ENCODE data around the gene EDEM2. TPM values are rescaled to one million over a fixed set of nuclear protein-coding genes. Genes with fewer than 3 reads are reported as not detected.

EDEM2 gene
- total and polyA plus RNA-seq, 2 of the 4 experiments (the other 2 are of a cell fraction): 19.0 to 27.4 TPM

- no peak overlapping the region for H3K27ac ChIP-seq (ENCODE audit: insufficient read depth, low read length)
- no peaks in the 10 kb centered on the region for H3K36me3 ChIP-seq (ENCODE audit: control insufficient read depth, insufficient read depth, low read length)
- no TSS peak for BruUV-seq (replicated peaks)
- peaks cover 4% of the 10 kb centered on the region for H3K9me1 ChIP-seq (ENCODE audit: insufficient read depth, low read length)
- H3K9ac ChIP-seq (ENCODE audit: low read depth, low read length): no peak overlapping the region
- no peaks in the 10 kb centered on the region for H3K9me3 ChIP-seq (ENCODE audit: control insufficient read depth, insufficient read depth, low read length)
- DNase-seq (no peak), ATAC-seq (ENCODE audit: low read depth) (no peak)
- H2AFZ ChIP-seq (replicated peaks; ENCODE audit: low read length, poor library complexity): no peak overlapping the region
- H3K56ac ChIP-seq (ENCODE audit: extremely low read depth, insufficient read depth, low read length): no peak overlapping the region
- no CpG with 5 or more reads among the region's 1 CpG for WGBS, 2 experiments (ENCODE audit: extremely low coverage in 2 of 2, insufficient read length in 1 of 2)
- H4K91ac ChIP-seq (ENCODE audit: insufficient read depth, low read depth, low read length): no peak overlapping the region
- ChIA-PET POLR2A (ENCODE audit: unreplicated experiment) (no interaction called here), CTCF (interaction anchor here (0.6 kb wide), 1 partner anchor 10 kb away, joined by 6 read pairs; no protein-coding TSS in a partner anchor)
- H3K14ac ChIP-seq (replicated peaks; ENCODE audit: low read depth, low read length): no peak overlapping the region
- in situ Hi-C loops (cut with MboI; ENCODE audit: low sequenced_read_pairs) (no loop called here), intact Hi-C loops (cut with micrococcal nuclease) (no loop called here), dilution Hi-C loops (cut with HindIII; ENCODE audit: low sequenced_read_pairs, unreplicated experiment) (no loop called here)
- H2BK20ac ChIP-seq (ENCODE audit: low read depth, low read length): no peak overlapping the region
- H3K79me1 ChIP-seq (ENCODE audit: low read depth in 1 of 2, low read length in 2 of 2): no peaks in the 10 kb centered on the region
- no peak overlapping the region for H4K5ac ChIP-seq (ENCODE audit: low read depth, low read length)
- no peak overlapping the region for H3K4me3 ChIP-seq (ENCODE audit: insufficient read depth, low read depth, low read length)
- H3K4ac ChIP-seq (ENCODE audit: low read depth, low read length): no peak overlapping the region
- TF ChIP-seq RAD21 (IDR thresholded peaks at IDR 0.05; ENCODE audit: low read length): no peak
- TF ChIP-seq MAZ (IDR thresholded peaks at IDR 0.05; ENCODE audit: borderline replicate concordance, low read depth, low read length): no peak
- no peak overlapping the region for H2BK15ac ChIP-seq (ENCODE audit: low read depth, low read length)
- H2BK5ac ChIP-seq (ENCODE audit: low read depth, low read length, poor library complexity, severe bottlenecking): no peak overlapping the region
- no peaks in the 10 kb centered on the region for H3K27me3 ChIP-seq (ENCODE audit: control insufficient read depth, insufficient read depth, low read length)
- no peak overlapping the region for H2AK5ac ChIP-seq (ENCODE audit: low read depth, low read length)
- no peak overlapping the region for H2BK120ac ChIP-seq (ENCODE audit: low read depth, low read length)
- no peak overlapping the region for H3K4me2 ChIP-seq (ENCODE audit: low read depth, low read length)
- H3K4me1 ChIP-seq (ENCODE audit: control insufficient read depth, insufficient read depth, low read length): peaks cover 7% of the 10 kb centered on the region
- no peak overlapping the region for H3K18ac ChIP-seq (ENCODE audit: low read depth, low read length)
- H4K20me1 ChIP-seq (ENCODE audit: insufficient read depth, low read length): no peaks in the 10 kb centered on the region
- no peak overlapping the region for H4K8ac ChIP-seq (ENCODE audit: low read depth in 2 of 2, low read length in 2 of 2)
- H3K23ac ChIP-seq (ENCODE audit: low read depth, low read length): no peak overlapping the region
- H2AK9ac ChIP-seq (replicated peaks; ENCODE audit: low read depth, low read length, poor library complexity): no peak overlapping the region
Observed at GRCh38 chr20:35106827-35107380, 40.2 kb downstream of the EDEM2 start.

Measured in IMR-90 (cell line).